Cardiac fibroblast (primary cell): ENCODE measurements around the gene ADAMTS17.
A peak's percentile ranks its signal among the peaks of the same experiment; 100 is the strongest.
"Not testable (repeated sequence)": the region's sequence is repeated elsewhere in the genome, so short reads cannot be mapped to it uniquely, and the experiment has no call there.

Source experiments
- DNase-seq, 2 donors: peaks; one replicate each; pipeline versions ENCODE4 v3.0.0 to v3.0.0-alpha.2; 2010; ENCODE audit warnings: low read depth in 2 of 2
- H3K4me3 ChIP-seq, 2 donors: replicated peaks in 1 of 2; 1 replicate in 1 of 2; 2 replicates in 1 of 2; pipeline ENCODE4 v1.5.1; 2011; ENCODE audit warnings: low read depth in 2 of 2, low read length in 2 of 2, mild to moderate bottlenecking in 2 of 2, moderate library complexity in 1 of 2
- CTCF ChIP-seq: IDR thresholded peaks from one replicate; pipeline ENCODE4 v1.5.1; 2011; ENCODE audit warnings: low read depth, mild to moderate bottlenecking, low read length, inconsistent platforms

ADAMTS17 gene

GRCh38 chr15:100096248-100096600 lies 245.6 kb downstream of the ADAMTS17 start:
- H3K4me3 ChIP-seq, result no peak overlapping the region
- TF ChIP-seq CTCF, result no peak
- no peak for DNase-seq

GRCh38 chr15:100095541-100096247 lies 246.1 kb downstream of the ADAMTS17 start:
- no peak for TF ChIP-seq CTCF
- no peak overlapping the region for H3K4me3 ChIP-seq
- no peak for DNase-seq

GRCh38 chr15:100094127-100094510 lies 247.7 kb downstream of the ADAMTS17 start:
- no peak overlapping the region for H3K4me3 ChIP-seq
- no peak for DNase-seq
- no peak for TF ChIP-seq CTCF

GRCh38 chr15:100093211-100094126 lies 248.3 kb downstream of the ADAMTS17 start:
- peak; percentile 28 to 79 for DNase-seq
- H3K4me3 ChIP-seq, result no peak overlapping the region
- no peak for TF ChIP-seq CTCF

- DNase-seq, result no peak
- TF ChIP-seq CTCF, result no peak
- H3K4me3 ChIP-seq, result no peak overlapping the region
These were observed 249.7 kb downstream of the ADAMTS17 start for GRCh38 chr15:100092034-100092433.

GRCh38 chr15:100090411-100090810 lies 251.4 kb downstream of the ADAMTS17 start:
- no peak for TF ChIP-seq CTCF
- no peak for DNase-seq
- H3K4me3 ChIP-seq, result no peak overlapping the region

GRCh38 chr15:100084042-100084821 lies 257.5 kb downstream of the ADAMTS17 start:
- DNase-seq, result not testable (repeated sequence)

More at GRCh38 chr15:100084042-100084821, 257.5 kb downstream of the ADAMTS17 start:
- not testable (repeated sequence) for H3K4me3 ChIP-seq
